H1 (cell line): ENCODE results near the gene C1QTNF1. TPM values are rescaled to one million over a fixed set of nuclear protein-coding genes. Genes with fewer than 3 reads are reported as not detected.

ENCODE experiments used
- CTCF ChIA-PET: fragments of 300-600 bp; sonication (Branson Sonifier 250); formaldehyde crosslinking; loops from one replicate; lab custom pipeline; 2021; ENCODE audit not compliant: partially characterized antibody; lab: Charles Lee
- POLR2A ChIA-PET: fragments of 300-600 bp; sonication (Branson Sonifier 250); formaldehyde crosslinking; loops from one replicate; lab custom pipeline; 2021; ENCODE audit warnings: inconsistent platforms; ENCODE audit not compliant: partially characterized antibody; lab: Charles Lee
- DNase-seq, 2 experiments: peaks; one replicate each; pipeline versions ENCODE4 v3.0.0 to v3.0.0-alpha.2; 2010 to 2022; ENCODE audit warnings: low spot score in 2 of 2, low read depth in 1 of 2, mixed read lengths in 1 of 2
- FAIRE-seq: peaks from 2 replicates; lab custom pipeline; 2011; peaks lifted over from hg19 to GRCh38; lab: Jason Lieb, UNC
- H2AFZ ChIP-seq: 2 replicates; pipeline ENCODE4 v1.8.1; 2012; ENCODE audit warnings: low read length, inconsistent platforms
- H2AK5ac ChIP-seq: 2 replicates; pipeline ENCODE4 v1.6.1; 2013; ENCODE audit warnings: low read depth, low read length
- H2BK120ac ChIP-seq: replicated peaks from 2 replicates; pipeline ENCODE3; 2013; ENCODE audit warnings: low read depth, low read length, inconsistent platforms
- H2BK12ac ChIP-seq: 2 replicates; pipeline ENCODE4 v1.6.1; 2013; ENCODE audit warnings: low read depth, low read length
- H2BK15ac ChIP-seq: 2 replicates; pipeline ENCODE4 v1.6.1; 2013; ENCODE audit warnings: low read length
- H2BK20ac ChIP-seq: 2 replicates; pipeline ENCODE4 v1.6.1; 2013; ENCODE audit warnings: low read length
- H2BK5ac ChIP-seq: 2 replicates; pipeline ENCODE4 v1.6.1; 2013; ENCODE audit warnings: low read depth, low read length
- H3K14ac ChIP-seq: 2 replicates; pipeline ENCODE4 v1.6.1; 2013; ENCODE audit warnings: inconsistent platforms; ENCODE audit not compliant: insufficient read length
- H3K18ac ChIP-seq: 2 replicates; pipeline ENCODE4 v1.6.1; 2013; ENCODE audit warnings: low read length; ENCODE audit errors: extremely low read depth
- H3K23ac ChIP-seq: 2 replicates; pipeline ENCODE4 v1.6.1; 2013; ENCODE audit warnings: inconsistent platforms; ENCODE audit not compliant: insufficient read length
- H3K23me2 ChIP-seq: 2 replicates; pipeline ENCODE4 v1.6.1; 2013; ENCODE audit warnings: low read depth, low read length
- H3K27ac ChIP-seq: 2 replicates; pipeline ENCODE4 v1.6.1; 2011; ENCODE audit warnings: low read depth, low read length, inconsistent platforms
- H3K27me3 ChIP-seq, 4 experiments: replicated peaks in 1 of 4; 1 replicate in 1 of 4; 2 replicates in 3 of 4; pipeline versions ENCODE4 v1.6.1 to v1.8.1; 2011 to 2013; ENCODE audit warnings: low read length in 3 of 4, mild to moderate bottlenecking in 3 of 4, inconsistent platforms in 2 of 4, mixed read lengths in 2 of 4, moderate library complexity in 1 of 4; ENCODE audit not compliant: control insufficient read depth in 3 of 4, insufficient read depth in 3 of 4; ENCODE audit errors: extremely low read depth in 1 of 4
- H3K36me3 ChIP-seq, 4 experiments: 2 replicates each; pipeline versions ENCODE4 v1.6.1 to v1.8.1; 2011 to 2013; ENCODE audit warnings: mild to moderate bottlenecking in 4 of 4, low read length in 3 of 4, moderate library complexity in 2 of 4, control low read depth in 1 of 4, inconsistent platforms in 1 of 4; ENCODE audit not compliant: insufficient read depth in 4 of 4, control insufficient read depth in 2 of 4
- H3K4ac ChIP-seq: replicated peaks from 2 replicates; pipeline ENCODE3; 2013; ENCODE audit warnings: low read length, low read depth, mixed read lengths, inconsistent platforms; ENCODE audit not compliant: insufficient read length
- H3K4me1 ChIP-seq, 4 experiments: replicated peaks in 1 of 4; 1 replicate in 1 of 4; 2 replicates in 3 of 4; pipeline versions ENCODE4 v1.6.1 to v1.8.1; 2011 to 2013; ENCODE audit warnings: low read length in 3 of 4, inconsistent platforms in 2 of 4, mixed read lengths in 1 of 4; ENCODE audit not compliant: insufficient read depth in 4 of 4, control insufficient read depth in 3 of 4
- H3K4me2 ChIP-seq, 2 experiments: 2 replicates each; pipeline versions ENCODE4 v1.6.1 to v1.8.1; 2011 to 2013; ENCODE audit warnings: low read depth in 2 of 2, low read length in 2 of 2, control low read depth in 1 of 2, inconsistent platforms in 1 of 2, mild to moderate bottlenecking in 1 of 2; ENCODE audit not compliant: insufficient read depth in 1 of 2
- H3K4me3 ChIP-seq, 4 experiments: fragments of 200-600, 300-600 bp in 1 of 4; sonication (generic), shearing (Covaris generic), sonication (Bioruptor Twin) in 1 of 4; 2 replicates each; pipeline versions ENCODE4 v1.5.1 to v1.8.1; 2011 to 2016; ENCODE audit warnings: low read length in 4 of 4, low read depth in 3 of 4, control low read depth in 2 of 4, inconsistent platforms in 2 of 4, mild to moderate bottlenecking in 2 of 4, mixed read lengths in 1 of 4, moderate library complexity in 1 of 4; ENCODE audit not compliant: insufficient read depth in 2 of 4; ENCODE audit errors: extremely low read depth in 1 of 4
- H3K56ac ChIP-seq: replicated peaks from 2 replicates; pipeline ENCODE3; 2013; ENCODE audit warnings: low read depth, mild to moderate bottlenecking, mixed read lengths, low read length, inconsistent platforms; ENCODE audit not compliant: insufficient read length
- H3K79me1 ChIP-seq: 2 replicates; pipeline ENCODE4 v1.6.1; 2013; ENCODE audit warnings: low read depth, low read length, control low read depth
- H3K79me2 ChIP-seq, 2 experiments: 2 replicates each; pipeline versions ENCODE4 v1.6.1 to v1.8.1; 2012 to 2013; ENCODE audit warnings: low read length in 2 of 2, mild to moderate bottlenecking in 2 of 2, inconsistent platforms in 1 of 2; ENCODE audit not compliant: insufficient read depth in 2 of 2, control insufficient read depth in 1 of 2
- H3K9ac ChIP-seq, 4 experiments: replicated peaks in 1 of 4; 1 replicate in 1 of 4; 2 replicates in 3 of 4; pipeline versions ENCODE4 v1.6.1 to v1.8.1; 2011 to 2013; ENCODE audit warnings: low read depth in 3 of 4, low read length in 3 of 4, control low read depth in 2 of 4, mild to moderate bottlenecking in 2 of 4, moderate library complexity in 2 of 4, inconsistent platforms in 1 of 4; ENCODE audit errors: extremely low read depth in 1 of 4
- H3K9me3 ChIP-seq, 2 experiments: 2 replicates each; pipeline versions ENCODE4 v1.6.1 to v1.8.1; 2012 to 2013; ENCODE audit warnings: mild to moderate bottlenecking in 2 of 2, moderate library complexity in 2 of 2, control low read depth in 1 of 2, inconsistent platforms in 1 of 2, low read depth in 1 of 2, low read length in 1 of 2, mixed read lengths in 1 of 2; ENCODE audit not compliant: insufficient read depth in 2 of 2
- H4K20me1 ChIP-seq, 2 experiments: replicated peaks in 1 of 2; 2 replicates each; pipeline versions ENCODE3 to v1.8.1; 2011 to 2013; ENCODE audit warnings: inconsistent platforms in 2 of 2, low read length in 2 of 2, mild to moderate bottlenecking in 1 of 2; ENCODE audit not compliant: insufficient read depth in 2 of 2, control insufficient read depth in 1 of 2
- H4K5ac ChIP-seq: 2 replicates; pipeline ENCODE4 v1.6.1; 2013; ENCODE audit warnings: low read length, low read depth, mixed read lengths, inconsistent platforms; ENCODE audit not compliant: insufficient read length
- H4K8ac ChIP-seq: 2 replicates; pipeline ENCODE4 v1.8.0; 2013; ENCODE audit warnings: mild to moderate bottlenecking, moderate library complexity, low read length, inconsistent platforms; ENCODE audit not compliant: insufficient read depth; ENCODE audit errors: extremely low read depth
- H4K91ac ChIP-seq: replicated peaks from 2 replicates; pipeline ENCODE3; 2013; ENCODE audit warnings: low read length, mixed read lengths, inconsistent platforms; ENCODE audit not compliant: insufficient read length
- MAFK ChIP-seq: IDR thresholded peaks from 2 replicates; pipeline ENCODE4 v1.6.1; 2012; ENCODE audit warnings: low read depth, mild to moderate bottlenecking, improper control_type of control experiment, low read length
- WGBS, 2 experiments: shearing (Covaris generic) in 1 of 2; methylation state at CpG; one replicate each; pipeline versions ENCODE4 v1.1.6 to v1.1.7; 2013 to 2015; ENCODE audit warnings: low lambda C conversion rate in 2 of 2, mixed read lengths in 2 of 2, inconsistent platforms in 1 of 2, low coverage in 1 of 2, missing lambda C conversion rate in 1 of 2; ENCODE audit not compliant: insufficient replicate concordance in 2 of 2, insufficient coverage in 1 of 2, insufficient read length in 1 of 2; ENCODE audit errors: extremely low coverage in 1 of 2, missing lambda C conversion rate in 1 of 2; 5-methylcytosine and 5-hydroxymethylcytosine counted together
- polyA plus RNA-seq, 7 experiments: library from polyadenylated mRNA; depleted of rRNA in 3 of 7; stranded (reverse) in 5 of 7; unstranded in 2 of 7; fragments of >200 nt in 5 of 7; fragments of 200-250 nt in 2 of 7; gene quantifications; 1 replicate in 5 of 7; 2 replicates in 1 of 7; 4 replicates in 1 of 7; pipeline versions ENCODE4 v1.2.1 to v1.2.3, GENCODE V29; 2011 to 2013; ENCODE audit warnings: missing spikeins in 2 of 7, mixed read lengths in 2 of 7
- total RNA-seq: library from RNA; stranded (reverse); fragmentation: NEBNext Ultra II Directional; extraction: Animal tissue kit (Norgen Biotek cat#: 25700); gene quantifications from 2 replicates; pipeline ENCODE4 v1.2.1, GENCODE V29; 2021

The C1QTNF1 gene
- total and polyA plus RNA-seq, 2 of the 8 experiments (the other 6 are each of a cell fraction or from before 2014, with no cell fraction given) = 1.5 to 2.5 TPM

DNA sequence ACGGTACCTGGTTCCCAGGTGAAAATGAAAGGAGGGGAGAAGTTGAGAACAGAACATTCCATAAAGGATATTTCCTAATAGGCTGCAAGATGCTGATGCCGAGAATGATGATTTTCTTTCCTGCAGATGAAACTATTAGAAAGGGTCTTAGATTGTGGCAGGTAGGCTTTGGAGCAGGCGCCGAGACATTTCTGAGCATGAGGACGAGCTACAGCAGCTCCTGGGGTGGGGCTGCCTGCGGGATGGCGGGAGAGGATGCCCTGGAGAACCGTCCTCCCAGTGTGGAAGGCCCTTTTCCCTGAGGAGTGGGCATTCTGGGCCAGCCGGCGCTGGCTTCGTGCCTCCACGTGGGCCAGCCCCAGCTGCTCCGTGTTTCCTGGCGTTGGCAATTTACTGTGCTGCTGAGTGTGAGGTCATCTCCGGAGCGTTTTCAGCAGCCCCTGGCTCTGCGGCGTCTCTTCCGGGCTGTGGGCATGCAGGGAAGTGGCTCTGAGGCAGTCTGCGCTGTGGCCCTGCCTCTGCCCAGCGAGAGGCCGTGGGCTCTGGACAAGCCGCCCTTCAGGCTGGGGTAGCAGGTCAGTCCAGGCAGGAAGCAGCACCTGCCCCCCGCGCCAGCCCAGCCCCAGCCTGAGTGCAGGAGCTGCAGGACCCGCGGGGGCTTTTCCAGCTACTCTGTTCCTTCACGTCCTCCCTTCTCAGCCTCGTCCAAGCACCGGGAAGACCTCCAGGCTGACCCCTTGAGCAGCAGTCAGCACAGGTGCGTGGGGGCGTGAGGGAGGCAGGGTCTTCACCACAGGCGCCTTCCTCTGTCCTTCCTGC, 62.8 kb downstream of the C1QTNF1 start:
- H3K9ac ChIP-seq = no peak overlapping the region
- H3K56ac ChIP-seq = no peak overlapping the region
- POLR2A ChIA-PET = interaction anchor here (0.8 to 1.0 kb wide), 3 partner anchors 11 to 81 kb away, joined by 3 to 4 read pairs (median 3); no protein-coding TSS in a partner anchor
- DNase-seq = no peak
- no peak overlapping the region for H2AK5ac ChIP-seq
- H2BK5ac ChIP-seq = no peak overlapping the region
- no peak for TF ChIP-seq MAFK
- TF ChIP-seq, all 59 proteins: peak for 0
- no peak overlapping the region for H3K18ac ChIP-seq
- no peaks in the 10 kb centered on the region for H3K23me2 ChIP-seq
- no peak overlapping the region for H2BK20ac ChIP-seq
- peaks cover 0 to 2% (median under 1%) of the 10 kb centered on the region in 4 experiments; a peak in 1 of 7 replicates for H3K4me1 ChIP-seq
- H3K79me1 ChIP-seq = no peaks in the 10 kb centered on the region
- no peak overlapping the region for H3K14ac ChIP-seq
- no peak overlapping the region for H2BK12ac ChIP-seq
- H2BK120ac ChIP-seq = no peak overlapping the region
- no peak overlapping the region for H4K5ac ChIP-seq
- H3K9me3 ChIP-seq = no peaks in the 10 kb centered on the region
- H3K36me3 ChIP-seq = peaks cover 0 to 10% (median 0%) of the 10 kb centered on the region in 4 experiments; a peak in 3 of 8 replicates
- no peak overlapping the region for H3K23ac ChIP-seq
- WGBS, 2 experiments = 92% methylated on average over 32 of the region's 33 CpGs; no CpG with 5 or more reads in 1 of the 2 experiments
- H3K4me3 ChIP-seq = no peak overlapping the region
- CTCF ChIA-PET = interaction anchor here (0.6 to 11.5 kb wide), 57 partner anchors 9 to 608 kb away, joined by 3 to 291 read pairs (median 4); partner anchors contain the start of gene ENGASE
- H3K27ac ChIP-seq = no peak overlapping the region
- no peaks in the 10 kb centered on the region for H3K79me2 ChIP-seq
- no peak overlapping the region for H3K4me2 ChIP-seq
- H4K20me1 ChIP-seq = peaks cover 6 to 10% of the 10 kb centered on the region in 2 experiments
- H3K4ac ChIP-seq = no peak overlapping the region
- H3K27me3 ChIP-seq = no peaks in the 10 kb centered on the region
- FAIRE-seq = no peak
- H2AFZ ChIP-seq = no peak overlapping the region
- H4K91ac ChIP-seq = no peak overlapping the region
- no peak overlapping the region for H4K8ac ChIP-seq
- no peak overlapping the region for H2BK15ac ChIP-seq
